Neuronal stem cell (in vitro differentiated cells): ENCODE results near the gene ERC2.
"Not testable (repeated sequence)": the region's sequence is repeated elsewhere in the genome, so short reads cannot be mapped to it uniquely, and the experiment has no call there.

Experiments used
- DNase-seq: peaks from one replicate; pipeline ENCODE4 v3.0.0-alpha.2; 2013; ENCODE audit warnings: low spot score
- H2AFZ ChIP-seq: one replicate; pipeline ENCODE4 v1.6.1; 2013; ENCODE audit warnings: mild to moderate bottlenecking, low read length, inconsistent platforms
- H2AK5ac ChIP-seq: 2 replicates; pipeline ENCODE4 v1.6.1; 2013; ENCODE audit warnings: low read depth, mild to moderate bottlenecking, inconsistent platforms, low read length, moderate library complexity, mixed read lengths
- H2BK120ac ChIP-seq: 2 replicates; pipeline ENCODE4 v1.6.1; 2013; ENCODE audit warnings: low read depth, mild to moderate bottlenecking, inconsistent platforms, low read length, moderate library complexity, mixed read lengths
- H2BK12ac ChIP-seq: one replicate; pipeline ENCODE4 v1.6.1; 2013; ENCODE audit warnings: low read length, inconsistent platforms
- H2BK15ac ChIP-seq: 2 replicates; pipeline ENCODE4 v1.6.1; 2013; ENCODE audit warnings: mild to moderate bottlenecking, low read length, inconsistent platforms, mixed read lengths
- H2BK5ac ChIP-seq: one replicate; pipeline ENCODE4 v1.6.1; 2013; ENCODE audit warnings: inconsistent platforms, mild to moderate bottlenecking, low read length, moderate library complexity
- H3K14ac ChIP-seq: one replicate; pipeline ENCODE4 v1.6.1; 2013; ENCODE audit warnings: low read length, inconsistent platforms
- H3K18ac ChIP-seq: 2 replicates; pipeline ENCODE4 v1.6.1; 2013; ENCODE audit warnings: low read length, inconsistent platforms
- H3K23ac ChIP-seq: 2 replicates; pipeline ENCODE4 v1.6.1; 2013; ENCODE audit warnings: low read depth, mild to moderate bottlenecking, mixed read lengths, low read length, inconsistent platforms; ENCODE audit not compliant: poor library complexity
- H3K27ac ChIP-seq: replicated peaks from 3 replicates; pipeline ENCODE4 v1.5.1; 2013; ENCODE audit warnings: low read length, inconsistent platforms
- H3K27me3 ChIP-seq, 3 experiments: 2 replicates each; pipeline ENCODE4 v1.6.1; 2013; ENCODE audit warnings: low read length in 3 of 3, mild to moderate bottlenecking in 2 of 3, inconsistent platforms in 1 of 3, low read depth in 1 of 3, mixed read lengths in 1 of 3, moderate library complexity in 1 of 3; ENCODE audit not compliant: control insufficient read depth in 3 of 3, insufficient read depth in 3 of 3
- H3K36me3 ChIP-seq, 2 donors: replicated peaks in 1 of 2; 2 replicates each; pipeline ENCODE4 v1.6.1; 2013; ENCODE audit warnings: low read length in 2 of 2; ENCODE audit not compliant: control insufficient read depth in 2 of 2, insufficient read depth in 2 of 2
- H3K4ac ChIP-seq: 2 replicates; pipeline ENCODE4 v1.6.1; 2013; ENCODE audit warnings: inconsistent platforms, mild to moderate bottlenecking, low read length, moderate library complexity
- H3K4me1 ChIP-seq, 2 donors: 1 replicate in 1 of 2; 2 replicates in 1 of 2; pipeline ENCODE4 v1.6.1; 2013; ENCODE audit warnings: low read length in 2 of 2, low read depth in 1 of 2; ENCODE audit not compliant: control insufficient read depth in 2 of 2, insufficient read depth in 1 of 2
- H3K4me2 ChIP-seq: one replicate; pipeline ENCODE4 v1.6.1; 2013; ENCODE audit warnings: mild to moderate bottlenecking, low read length, inconsistent platforms; ENCODE audit not compliant: insufficient read depth, poor library complexity, severe bottlenecking
- H3K4me3 ChIP-seq, 2 donors: 2 replicates each; pipeline ENCODE4 v1.5.1; 2013; ENCODE audit warnings: low read length in 2 of 2, mild to moderate bottlenecking in 2 of 2, inconsistent platforms in 1 of 2, moderate library complexity in 1 of 2
- H3K79me1 ChIP-seq: one replicate; pipeline ENCODE4 v1.6.1; 2013; ENCODE audit warnings: low read depth, mild to moderate bottlenecking, inconsistent platforms, low read length, moderate library complexity
- H3K9ac ChIP-seq: one replicate; pipeline ENCODE4 v1.6.1; 2013; ENCODE audit warnings: mild to moderate bottlenecking, low read depth, low read length, inconsistent platforms; ENCODE audit not compliant: poor library complexity
- H3K9me3 ChIP-seq, 2 donors: replicated peaks in 1 of 2; 2 replicates each; pipeline versions ENCODE3 to v1.6.1; 2013; ENCODE audit warnings: low read length in 2 of 2, mild to moderate bottlenecking in 2 of 2, inconsistent platforms in 1 of 2, low read depth in 1 of 2, mixed read lengths in 1 of 2, moderate library complexity in 1 of 2; ENCODE audit not compliant: control insufficient read depth in 2 of 2, insufficient read depth in 1 of 2
- H4K8ac ChIP-seq: one replicate; pipeline ENCODE4 v1.6.1; 2013; ENCODE audit warnings: low read depth, mild to moderate bottlenecking, inconsistent platforms, low read length, moderate library complexity
- H4K91ac ChIP-seq: one replicate; pipeline ENCODE4 v1.6.1; 2013; ENCODE audit warnings: low read length, low read depth, mild to moderate bottlenecking, inconsistent platforms; ENCODE audit not compliant: poor library complexity
- WGBS, 2 donors: extraction: QIAGEN DNeasy Blood & Tissue Kit; methylation state at CpG; one replicate each; pipeline ENCODE4 v1.1.7; 2013; ENCODE audit warnings: missing lambda C conversion rate in 2 of 2, mixed read lengths in 1 of 2; ENCODE audit not compliant: insufficient read length in 2 of 2, insufficient replicate concordance in 1 of 2; ENCODE audit errors: extremely low coverage in 2 of 2; 5-methylcytosine and 5-hydroxymethylcytosine counted together

Gene ERC2

DNA sequence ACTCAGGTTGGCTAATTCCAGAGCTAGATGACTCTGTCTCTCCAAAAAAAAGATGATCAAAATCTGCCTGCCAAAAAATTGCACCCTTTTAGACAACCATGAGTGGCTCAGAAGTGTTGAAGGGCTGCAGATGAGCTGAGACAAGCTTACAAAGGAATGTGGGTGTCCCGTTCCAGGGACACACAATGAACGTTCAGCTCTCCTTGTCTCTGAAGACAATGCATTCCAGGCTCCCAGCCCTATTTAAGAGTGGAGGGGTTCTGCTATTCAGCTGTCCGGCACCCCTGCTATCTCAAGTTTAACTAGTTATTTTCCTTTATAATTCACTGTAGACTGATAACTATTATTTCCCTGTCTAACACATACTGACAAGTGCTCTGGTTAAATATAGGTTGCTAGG is 626.1 kb downstream of the ERC2 start:
- Histone ChIP-seq H3K36me3 (no peaks in the 10 kb centered on the region), H3K23ac (no peak overlapping the region), H2AFZ (peak overlapping the region; percentile 8), H2BK15ac (no peak overlapping the region), H3K14ac (no peak overlapping the region), H2BK120ac (no peak overlapping the region), H3K18ac (no peak overlapping the region), H2BK12ac (no peak overlapping the region), H3K27me3 (no peaks in the 10 kb centered on the region), H3K4me2 (no peak overlapping the region), H2AK5ac (no peak overlapping the region), H4K91ac (no peak overlapping the region), H2BK5ac (no peak overlapping the region), H3K27ac (peak overlapping the region; percentile 47), H3K79me1 (no peaks in the 10 kb centered on the region), H4K8ac (no peak overlapping the region), H3K9ac (no peak overlapping the region), H3K4ac (no peak overlapping the region), H3K4me3 (no peak overlapping the region), H3K9me3 (peaks cover 0 to 26% of the 10 kb centered on the region in 2 donors), H3K4me1 (peaks cover 3 to 4% of the 10 kb centered on the region in 2 donors)
- peak; percentile 39 for DNase-seq
- whole genome bisulfite sequencing, 2 donors = no CpG with 5 or more reads among the region's 3 CpGs

DNA sequence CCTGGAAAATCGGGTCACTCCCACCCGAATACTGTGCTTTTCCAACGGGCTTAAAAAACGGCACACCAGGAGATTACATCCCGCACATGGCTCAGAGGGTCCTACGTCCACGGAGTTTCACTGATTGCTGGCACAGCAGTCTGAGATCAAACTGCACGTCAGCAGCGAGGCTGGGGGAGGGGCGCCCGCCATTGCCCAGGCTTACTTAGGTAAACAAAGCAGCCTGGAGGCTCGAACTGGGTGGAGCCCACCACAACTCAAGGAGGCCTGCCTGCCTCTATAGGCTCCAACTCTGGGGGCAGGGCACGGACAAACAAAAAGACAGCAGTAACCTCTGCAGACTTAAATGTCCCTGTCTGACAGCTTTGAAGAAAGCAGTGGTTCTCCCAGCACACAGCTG is 636.4 kb downstream of the ERC2 start:
- H3K36me3 ChIP-seq, H3K18ac ChIP-seq, H3K9ac ChIP-seq, H2BK120ac ChIP-seq, H2BK12ac ChIP-seq, H3K4me2 ChIP-seq, H3K4me3 ChIP-seq, H3K14ac ChIP-seq, H2BK15ac ChIP-seq, H2BK5ac ChIP-seq, H3K23ac ChIP-seq, H3K27me3 ChIP-seq, H2AK5ac ChIP-seq, H3K27ac ChIP-seq, H3K79me1 ChIP-seq, H4K91ac ChIP-seq, H3K4ac ChIP-seq, H3K4me1 ChIP-seq, DNase-seq, H4K8ac ChIP-seq: not testable (repeated sequence)
- no CpG with 5 or more reads among the region's 13 CpGs for WGBS, 2 donors
- peaks cover 0 to 13% of the 10 kb centered on the region in 2 donors for H3K9me3 ChIP-seq
- peak overlapping the region; percentile 40 for H2AFZ ChIP-seq

GRCh38 chr3:55828712-55829111 is 639.6 kb downstream of the ERC2 start:
- Histone ChIP-seq H2AK5ac (no peak overlapping the region), H3K4ac (no peak overlapping the region), H3K23ac (no peak overlapping the region), H4K8ac (no peak overlapping the region), H3K9ac (no peak overlapping the region), H3K4me2 (no peak overlapping the region), H4K91ac (no peak overlapping the region), H2BK12ac (no peak overlapping the region), H3K79me1 (no peaks in the 10 kb centered on the region), H3K27ac (no peak overlapping the region), H3K4me1 (peaks cover 0 to 4% of the 10 kb centered on the region in 2 donors), H2AFZ (no peak overlapping the region), H3K14ac (no peak overlapping the region), H3K4me3 (no peak overlapping the region), H3K18ac (no peak overlapping the region), H3K27me3 (no peaks in the 10 kb centered on the region), H2BK15ac (no peak overlapping the region), H3K9me3 (peaks cover 0 to 13% of the 10 kb centered on the region in 2 donors), H2BK120ac (no peak overlapping the region), H2BK5ac (no peak overlapping the region), H3K36me3 (no peaks in the 10 kb centered on the region)
- no peak for DNase-seq
- WGBS, 2 donors = no CpG with 5 or more reads among the region's 2 CpGs

DNA sequence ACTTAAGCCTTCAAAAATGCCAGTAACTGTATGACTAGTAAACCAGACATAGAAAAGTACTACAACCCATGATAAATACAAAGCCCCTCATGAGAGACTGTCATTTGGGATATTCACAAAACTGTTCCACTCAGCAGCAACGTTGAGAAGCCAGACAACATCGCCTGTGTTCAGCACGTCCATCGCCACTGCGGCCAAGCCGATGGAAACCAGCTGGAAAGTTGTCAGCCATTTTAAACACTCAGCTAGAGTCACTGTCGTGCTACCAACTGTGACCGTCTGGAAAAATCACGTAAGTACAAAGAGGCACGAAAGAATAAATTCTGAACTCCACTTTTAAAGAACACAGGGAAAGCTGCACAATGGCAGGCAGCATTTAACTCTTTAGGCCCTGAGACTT is 640.5 kb downstream of the ERC2 start:
- WGBS, 2 donors = no CpG with 5 or more reads among the region's 10 CpGs
- Histone ChIP-seq H3K27me3 (no peaks in the 10 kb centered on the region), H3K4me2 (no peak overlapping the region), H2BK12ac (no peak overlapping the region), H2AFZ (peak overlapping the region; percentile 47), H2BK5ac (no peak overlapping the region), H3K27ac (no peak overlapping the region), H3K79me1 (no peaks in the 10 kb centered on the region), H2BK120ac (no peak overlapping the region), H4K91ac (no peak overlapping the region), H2AK5ac (no peak overlapping the region), H3K36me3 (no peaks in the 10 kb centered on the region), H3K9me3 (peaks cover 0 to 13% of the 10 kb centered on the region in 2 donors), H3K4me1 (peaks cover 0 to 4% of the 10 kb centered on the region in 2 donors), H3K14ac (no peak overlapping the region), H2BK15ac (no peak overlapping the region), H3K4me3 (no peak overlapping the region), H3K18ac (no peak overlapping the region), H3K4ac (no peak overlapping the region), H4K8ac (no peak overlapping the region), H3K9ac (no peak overlapping the region), H3K23ac (no peak overlapping the region)
- no peak for DNase-seq
